ENCODE measurements around the gene TM7SF2.

The TM7SF2 gene

GRCh38 chr11:65090628-65091027, 21.0 kb upstream of the TM7SF2 start:
- peaks cover 13% of the 10 kb centered on the region; the same call in 1 of the 2 replicates for H3F3A ChIP-seq (ENCODE audit: control insufficient read depth, insufficient read depth)
- H3K27me3 ChIP-seq (ENCODE audit: control insufficient read depth, low read length), result no peaks in the 10 kb centered on the region
- H3K36me3 ChIP-seq (ENCODE audit: control insufficient read depth, low read length), result peaks cover 21% of the 10 kb centered on the region
- no peaks in the 10 kb centered on the region for H3K79me2 ChIP-seq (ENCODE audit: control insufficient read depth, low read length)
- no peak for TF ChIP-seq EZH2phosphoT487 (IDR thresholded peaks at IDR 0.05; ENCODE audit: borderline replicate concordance, low read length)
- TF ChIP-seq CTCF (IDR thresholded peaks at IDR 0.05; ENCODE audit: low read depth, low read length, poor library complexity, severe bottlenecking), result no peak
- H3K9me3 ChIP-seq (ENCODE audit: control insufficient read depth, insufficient read depth, low read length), result no peaks in the 10 kb centered on the region
- H3K4me2 ChIP-seq (ENCODE audit: low read length), result no peak overlapping the region
- peaks cover 9% of the 10 kb centered on the region for H3K4me1 ChIP-seq (ENCODE audit: control insufficient read depth, low read length)
- no peaks in the 10 kb centered on the region for H4K20me1 ChIP-seq (ENCODE audit: control insufficient read depth, insufficient read depth, low read depth, low read length)
- H3K27ac ChIP-seq (ENCODE audit: low read depth, low read length), result no peak overlapping the region
- H3K9me2 ChIP-seq (replicated peaks; ENCODE audit: control insufficient read depth, low read length), result no peaks in the 10 kb centered on the region
- no peak overlapping the region for H3K4me3 ChIP-seq (ENCODE audit: low read length)

DNA sequence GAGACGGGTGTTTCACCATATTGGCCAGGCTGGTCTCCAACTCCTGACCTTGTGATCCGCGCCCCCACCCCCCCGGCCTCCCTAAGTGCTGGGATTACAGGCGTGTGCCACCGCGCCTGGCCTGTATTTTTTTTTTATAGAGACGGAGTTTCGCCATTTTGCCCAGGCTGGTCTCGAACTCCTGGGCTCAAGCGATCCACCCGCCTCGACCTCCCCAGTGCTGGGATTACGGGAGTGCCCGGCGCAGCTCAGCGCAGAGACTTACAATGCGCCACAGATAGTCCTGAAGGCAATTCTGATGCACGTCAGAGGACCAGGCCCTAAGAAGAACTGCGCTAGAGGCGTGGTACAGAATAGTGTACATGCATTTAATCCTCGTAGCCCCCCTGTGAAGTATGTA, 16.2 kb upstream of the TM7SF2 start:
- peaks cover 31% of the 10 kb centered on the region for H3K79me2 ChIP-seq (ENCODE audit: control insufficient read depth, low read length)
- no peaks in the 10 kb centered on the region for H3K27me3 ChIP-seq (ENCODE audit: control insufficient read depth, low read length)
- H3K4me2 ChIP-seq (ENCODE audit: low read length), result peak overlapping the region; percentile 69
- H3K36me3 ChIP-seq (ENCODE audit: control insufficient read depth, low read length), result peaks cover 25% of the 10 kb centered on the region
- H3F3A ChIP-seq (ENCODE audit: control insufficient read depth, insufficient read depth), result peaks cover 13% of the 10 kb centered on the region; the same call in 1 of the 2 replicates
- peaks cover 2% of the 10 kb centered on the region; the same call in 1 of the 2 replicates for H4K20me1 ChIP-seq (ENCODE audit: control insufficient read depth, insufficient read depth, low read depth, low read length)
- peak overlapping the region; percentile 79 for H3K4me3 ChIP-seq (ENCODE audit: low read length)
- H3K9me3 ChIP-seq (ENCODE audit: control insufficient read depth, insufficient read depth, low read length), result no peaks in the 10 kb centered on the region
- peaks cover 17% of the 10 kb centered on the region for H3K4me1 ChIP-seq (ENCODE audit: control insufficient read depth, low read length)
- TF ChIP-seq CTCF (IDR thresholded peaks at IDR 0.05; ENCODE audit: low read depth, low read length, poor library complexity, severe bottlenecking) (no peak), EZH2phosphoT487 (IDR thresholded peaks at IDR 0.05; ENCODE audit: borderline replicate concordance, low read length) (no peak)
- H3K9me2 ChIP-seq (replicated peaks; ENCODE audit: control insufficient read depth, low read length), result no peaks in the 10 kb centered on the region
- no peak overlapping the region for H3K27ac ChIP-seq (ENCODE audit: low read depth, low read length)

DNA sequence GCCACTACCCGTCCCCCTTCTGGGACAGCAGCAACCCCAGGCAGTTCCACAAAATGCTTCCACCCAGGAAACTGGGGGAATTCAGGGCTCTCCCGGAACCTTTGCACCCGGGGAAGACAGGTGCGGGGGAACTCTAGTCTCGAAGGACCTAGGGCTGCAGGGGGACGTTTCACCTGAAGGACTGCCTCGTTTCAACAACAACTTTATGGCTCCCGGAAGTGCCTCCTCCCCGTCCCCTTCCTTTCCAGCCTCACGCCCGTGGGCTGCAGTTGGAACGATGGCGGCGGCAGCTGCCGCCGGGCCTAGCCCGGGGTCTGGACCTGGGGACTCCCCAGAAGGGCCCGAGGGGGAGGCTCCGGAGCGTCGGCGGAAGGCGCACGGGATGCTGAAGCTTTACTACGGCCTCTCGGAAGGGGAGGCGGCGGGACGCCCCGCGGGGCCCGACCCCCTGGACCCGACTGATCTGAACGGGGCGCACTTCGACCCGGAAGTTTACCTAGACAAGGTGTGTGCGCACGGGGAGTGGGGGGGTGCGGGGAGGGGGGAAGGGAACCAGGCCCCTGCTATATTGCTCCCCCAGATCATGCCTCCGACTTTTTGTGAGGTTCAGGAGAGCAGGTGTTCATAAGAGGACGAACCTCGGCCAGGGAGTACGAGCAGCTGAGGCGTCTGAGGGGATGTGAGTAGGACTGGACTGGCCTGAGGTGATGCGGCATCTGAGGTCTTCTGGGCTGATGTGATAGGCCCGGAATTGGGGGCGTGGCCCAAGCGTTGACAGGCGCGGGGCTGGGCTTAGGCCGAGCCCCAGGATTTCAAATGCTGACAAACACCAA, 15.5 kb upstream of the TM7SF2 start, which contains the start of gene VPS51:
TSS of gene VPS51 (plus strand) at position 241 of the 833 bp plus-strand sequence. CDS start at position 278, 37 bp downstream.
- no peak for TF ChIP-seq EZH2phosphoT487 (IDR thresholded peaks at IDR 0.05; ENCODE audit: borderline replicate concordance, low read length)
- TF ChIP-seq CTCF (IDR thresholded peaks at IDR 0.05; ENCODE audit: low read depth, low read length, poor library complexity, severe bottlenecking), result no peak
- peak within 1 kb of the TSS; percentile 79 for H3K4me3 ChIP-seq (ENCODE audit: low read length)
- no peaks in the 10 kb centered on the region for H3K9me3 ChIP-seq (ENCODE audit: control insufficient read depth, insufficient read depth, low read length)
- peaks cover 25% of the 10 kb centered on the region for H3K36me3 ChIP-seq (ENCODE audit: control insufficient read depth, low read length)
- H3K4me1 ChIP-seq (ENCODE audit: control insufficient read depth, low read length), result peaks cover 17% of the 10 kb centered on the region
- peak within 1 kb of the TSS; percentile 69 for H3K4me2 ChIP-seq (ENCODE audit: low read length)
- H3K27me3 ChIP-seq (ENCODE audit: control insufficient read depth, low read length), result no peaks in the 10 kb centered on the region
- no peaks in the 10 kb centered on the region for H3K9me2 ChIP-seq (replicated peaks; ENCODE audit: control insufficient read depth, low read length)
- H4K20me1 ChIP-seq (ENCODE audit: control insufficient read depth, insufficient read depth, low read depth, low read length), result peaks cover 2% of the 10 kb centered on the region; the same call in 1 of the 2 replicates
- peaks cover 13% of the 10 kb centered on the region; the same call in 1 of the 2 replicates for H3F3A ChIP-seq (ENCODE audit: control insufficient read depth, insufficient read depth)
- peaks cover 34% of the 10 kb centered on the region for H3K79me2 ChIP-seq (ENCODE audit: control insufficient read depth, low read length)
- peak within 1 kb of the TSS; percentile 61 for H3K27ac ChIP-seq (ENCODE audit: low read depth, low read length)

All from DOHH2 (cell line).